ENCODE measurements around the gene MRPS2. TPM values are rescaled to one million over a fixed set of nuclear protein-coding genes. Genes with fewer than 3 reads are reported as not detected.

Gene MRPS2
- total RNA-seq, 1 experiment from 2014 or later = 77.6 TPM

- TF ChIP-seq CREM (CRISPR knock-in tag; IDR thresholded peaks at IDR 0.05) = no peak
- no peak for TF ChIP-seq TCF7 (CRISPR knock-in tag; IDR thresholded peaks at IDR 0.05; ENCODE audit: low read depth)
- no peak for TF ChIP-seq ZNF423 (CRISPR knock-in tag; IDR thresholded peaks at IDR 0.05)
- no peak for TF ChIP-seq ZNF416 (CRISPR knock-in tag; IDR thresholded peaks at IDR 0.05)
- TF ChIP-seq AR (CRISPR knock-in tag; IDR thresholded peaks at IDR 0.05) = no peak
- TF ChIP-seq GTF2I (CRISPR knock-in tag; conservative IDR thresholded peaks at IDR 0.05) = no peak
- no peak for TF ChIP-seq ZNF232 (CRISPR knock-in tag; IDR thresholded peaks at IDR 0.05)
These were observed 45.0 kb upstream of the MRPS2 start (continued) for GRCh38 chr9:135455401-135456030.

GRCh38 chr9:135456436-135457104 is 43.9 kb upstream of the MRPS2 start:
- Mint-ChIP-seq H3K36me3 (no peaks in the 10 kb centered on the region), H3K4me1 (no peaks in the 10 kb centered on the region), H3K27ac (no peak overlapping the region), H3K27me3 (ENCODE audit: low read depth) (0 out of 2 replicates have a peak, but pooled peaks cover 3% of the 10 kb centered on the region), H3K4me3 (no peak overlapping the region), H3K9me3 (peaks cover 24% of the 10 kb centered on the region)
- POLR2A ChIA-PET = no interaction called here
- CTCF ChIA-PET = no interaction called here
- DNase-seq (ENCODE audit: low spot score) = no peak
- ATAC-seq = no peak
- TF ChIP-seq RELA (CRISPR knock-in tag; IDR thresholded peaks at IDR 0.05; ENCODE audit: borderline replicate concordance) (no peak), MLX (CRISPR knock-in tag; IDR thresholded peaks at IDR 0.05) (no peak), NR2C2 (CRISPR knock-in tag; IDR thresholded peaks at IDR 0.05) (no peak), ZNF138 (CRISPR knock-in tag; conservative IDR thresholded peaks at IDR 0.05) (no peak), ZNF425 (CRISPR knock-in tag; conservative IDR thresholded peaks at IDR 0.05) (no peak), CBFB (CRISPR knock-in tag; IDR thresholded peaks at IDR 0.05; ENCODE audit: low read depth) (no peak), ZNF121 (CRISPR knock-in tag; IDR thresholded peaks at IDR 0.05) (no peak), FOXJ3 (CRISPR knock-in tag; IDR thresholded peaks at IDR 0.05; ENCODE audit: borderline replicate concordance) (no peak), JUN (CRISPR knock-in tag; IDR thresholded peaks at IDR 0.05) (no peak), FOXP1 (CRISPR knock-in tag; IDR thresholded peaks at IDR 0.05; ENCODE audit: borderline replicate concordance) (no peak), MXD4 (CRISPR knock-in tag; IDR thresholded peaks at IDR 0.05; ENCODE audit: borderline replicate concordance) (no peak), E2F1 (CRISPR knock-in tag; IDR thresholded peaks at IDR 0.05) (no peak), AR (CRISPR knock-in tag; IDR thresholded peaks at IDR 0.05) (no peak), AFF4 (CRISPR knock-in tag; IDR thresholded peaks at IDR 0.05; ENCODE audit: borderline replicate concordance) (no peak), GTF2I (CRISPR knock-in tag; conservative IDR thresholded peaks at IDR 0.05) (no peak), E2F5 (CRISPR knock-in tag; IDR thresholded peaks at IDR 0.05) (no peak)

Measured in WTC11 (cell line).